Activated naive CD8-positive, alpha-beta T cell treated with anti-CD3 and anti-CD28 coated beads, Interleukin-2, amount 50 U/mL, for 24 hours (primary cell): ENCODE measurements around the gene ADAMTS15.

ENCODE experiments used
- ATAC-seq: fragments of 150-1000 bp; cut with Tn5 transposase; one replicate; pipeline ENCODE4 v1.10.0; 2021
- DNase-seq: peaks from one replicate; pipeline ENCODE4 v3.0.0; 2021
- H3K27ac Mint-ChIP-seq: one replicate; pipeline ENCODE4 v1.8.0; 2021; ENCODE audit warnings: mild to moderate bottlenecking, mixed read lengths
- H3K27me3 Mint-ChIP-seq: one replicate; pipeline ENCODE4 v1.8.0; 2021; ENCODE audit warnings: mixed read lengths
- H3K36me3 Mint-ChIP-seq: one replicate; pipeline ENCODE4 v1.8.0; 2021; ENCODE audit warnings: low read depth, mixed read lengths
- H3K4me1 Mint-ChIP-seq: one replicate; pipeline ENCODE4 v1.8.0; 2021; ENCODE audit warnings: mixed read lengths
- H3K4me3 Mint-ChIP-seq: one replicate; pipeline ENCODE4 v1.8.0; 2021; ENCODE audit warnings: mild to moderate bottlenecking, moderate library complexity, mixed read lengths
- H3K9me3 Mint-ChIP-seq: one replicate; pipeline ENCODE4 v1.8.0; 2021; ENCODE audit warnings: mixed read lengths

The ADAMTS15 gene

DNA sequence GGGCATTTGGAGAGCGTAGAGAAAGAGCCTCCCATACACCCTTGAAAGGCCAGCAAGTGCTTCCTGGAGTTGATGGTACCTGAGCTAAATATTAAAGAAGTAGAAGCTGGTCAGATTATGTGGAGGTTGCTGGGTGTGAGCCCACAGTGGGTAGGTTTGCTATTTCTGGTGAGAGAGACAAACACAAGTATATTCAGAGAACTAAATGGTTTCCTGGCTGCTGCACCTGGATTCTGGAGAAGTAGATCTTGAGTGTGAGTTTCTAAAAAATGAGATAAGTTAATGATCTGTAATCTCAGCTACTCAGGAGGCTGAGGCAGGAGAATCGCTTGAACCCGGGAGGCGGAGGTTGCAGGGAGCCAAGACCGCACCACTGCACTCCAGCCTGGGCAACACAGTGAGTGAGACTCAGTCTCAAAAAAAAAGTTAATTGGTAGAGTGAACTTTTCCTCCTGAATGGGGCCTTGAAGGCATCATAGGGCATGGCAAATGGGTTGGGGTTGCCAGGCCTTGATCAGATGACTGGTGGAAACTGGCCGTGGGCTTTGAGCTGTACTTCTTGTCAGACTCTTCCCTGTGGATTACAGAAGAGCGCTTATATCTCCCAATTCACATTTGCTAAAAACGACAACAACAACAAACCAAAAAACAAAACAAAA is 75.8 kb downstream of the ADAMTS15 start:
- DNase-seq (no peak), ATAC-seq (no peak)
- peaks cover 4% of the 10 kb centered on the region for H3K27me3 Mint-ChIP-seq
- no peak overlapping the region for H3K4me3 Mint-ChIP-seq
- no peaks in the 10 kb centered on the region for H3K9me3 Mint-ChIP-seq
- H3K36me3 Mint-ChIP-seq, result no peaks in the 10 kb centered on the region
- no peaks in the 10 kb centered on the region for H3K4me1 Mint-ChIP-seq
- H3K27ac Mint-ChIP-seq, result no peak overlapping the region

DNA sequence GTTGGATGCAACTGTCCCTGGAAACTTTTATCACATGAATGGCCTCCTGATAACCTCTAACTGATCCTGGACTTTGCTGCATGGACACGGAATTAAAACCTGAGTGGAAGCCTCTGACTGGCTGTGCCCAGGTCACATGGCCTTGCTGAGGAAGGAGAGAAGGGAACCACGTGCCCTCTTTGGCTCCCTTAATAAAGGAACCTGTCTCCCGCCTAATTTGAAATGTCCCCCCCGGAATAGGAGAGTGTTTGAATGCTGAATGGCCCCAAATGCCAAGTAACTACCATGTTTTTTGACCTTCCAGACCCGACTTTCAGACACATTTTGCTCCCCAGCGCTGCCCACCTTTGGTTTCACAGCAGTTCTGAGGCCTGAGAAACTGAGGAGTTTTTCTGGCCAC is 76.9 kb downstream of the ADAMTS15 start:
- no peak overlapping the region for H3K4me3 Mint-ChIP-seq
- no peaks in the 10 kb centered on the region for H3K4me1 Mint-ChIP-seq
- H3K9me3 Mint-ChIP-seq, result no peaks in the 10 kb centered on the region
- no peak overlapping the region for H3K27ac Mint-ChIP-seq
- no peaks in the 10 kb centered on the region for H3K36me3 Mint-ChIP-seq
- DNase-seq, result no peak
- no peak for ATAC-seq
- H3K27me3 Mint-ChIP-seq, result peaks cover 3% of the 10 kb centered on the region
